Testis (tissue), 3 donors: ENCODE measurements around the gene LRRFIP1. TPM values are rescaled to one million over a fixed set of nuclear protein-coding genes. Genes with fewer than 3 reads are reported as not detected.

Experiments used
- DNase-seq: peaks from one replicate; pipeline ENCODE4 v3.0.0-alpha.2; 2019
- H3K27ac ChIP-seq, 2 donors: fragments of 200-600 bp; sonication (generic); one replicate each; pipeline ENCODE4 v1.5.1; 2019
- H3K27me3 ChIP-seq: fragments of 200-600 bp; sonication (generic); one replicate; pipeline ENCODE4 v1.5.1; 2019
- H3K36me3 ChIP-seq: fragments of 200-600 bp; sonication (generic); one replicate; pipeline ENCODE4 v1.5.1; 2017; ENCODE audit warnings: low read depth; ENCODE audit errors: missing control alignments
- H3K4me1 ChIP-seq: fragments of 200-600 bp; sonication (generic); one replicate; pipeline ENCODE4 v1.5.1; 2019
- H3K4me3 ChIP-seq, 2 donors: fragments of 200-600 bp; sonication (generic); one replicate each; pipeline ENCODE4 v1.5.1; 2017 to 2019
- H3K9me3 ChIP-seq: fragments of 200-600 bp; sonication (generic); one replicate; pipeline ENCODE4 v1.5.1; 2017
- POLR2A ChIP-seq: fragments of 450-650 bp; IDR thresholded peaks from one replicate; pipeline ENCODE4 v1.6.1; 2017; ENCODE audit warnings: antibody characterized with exemption, mild to moderate bottlenecking, moderate library complexity
- WGBS, 2 donors: methylation state at CpG; one replicate each; pipeline ENCODE4 v1.1.5; 2018; 5-methylcytosine and 5-hydroxymethylcytosine counted together
- intact Hi-C: fragments of 100-400 bp; cut with DNase I; formaldehyde crosslinking; loops from one replicate; pipeline ENCODE4 v1.15.1; 2023; ENCODE audit warnings: low total_unique reads
- polyA plus RNA-seq: library from polyadenylated mRNA; stranded (reverse); fragments of 350-450 nt; fragmentation: Illumina TruSeq; extraction: RNeasy Lipid Tissue Mini Kit (QIAGEN cat#74804); gene quantifications from one replicate; pipeline ENCODE4 v1.2.3, GENCODE V29; 2014; ENCODE audit warnings: low read depth, low replicate concordance; ENCODE audit not compliant: insufficient read depth
- total RNA-seq, 2 donors: library from RNA; depleted of rRNA; stranded (reverse); fragments of >200 nt; gene quantifications; one replicate each; pipeline ENCODE4 v1.2.3, GENCODE V29; 2016
- TF ChIP-seq, protein P1 (sequence below), 3 experiments: fragments of 450-650 bp in 2 of 3; fragments of 200-600 bp in 1 of 3; sonication (generic) in 1 of 3; IDR thresholded peaks; one replicate each; pipeline ENCODE4 v1.5.1; 2016 to 2019; ENCODE audit warnings: antibody characterized with exemption in 3 of 3, mild to moderate bottlenecking in 2 of 3, moderate library complexity in 1 of 3

Gene LRRFIP1
- total and polyA plus RNA-seq, 3 donors from 2014 or later = 17.4 to 33.5 (median 25.5) TPM

- H3K9me3 ChIP-seq = no peaks in the 10 kb centered on the region
- peak overlapping the region; percentile 57 to 63 for H3K4me3 ChIP-seq
- no peaks in the 10 kb centered on the region for H3K36me3 ChIP-seq
- TF ChIP-seq, protein P1, sequence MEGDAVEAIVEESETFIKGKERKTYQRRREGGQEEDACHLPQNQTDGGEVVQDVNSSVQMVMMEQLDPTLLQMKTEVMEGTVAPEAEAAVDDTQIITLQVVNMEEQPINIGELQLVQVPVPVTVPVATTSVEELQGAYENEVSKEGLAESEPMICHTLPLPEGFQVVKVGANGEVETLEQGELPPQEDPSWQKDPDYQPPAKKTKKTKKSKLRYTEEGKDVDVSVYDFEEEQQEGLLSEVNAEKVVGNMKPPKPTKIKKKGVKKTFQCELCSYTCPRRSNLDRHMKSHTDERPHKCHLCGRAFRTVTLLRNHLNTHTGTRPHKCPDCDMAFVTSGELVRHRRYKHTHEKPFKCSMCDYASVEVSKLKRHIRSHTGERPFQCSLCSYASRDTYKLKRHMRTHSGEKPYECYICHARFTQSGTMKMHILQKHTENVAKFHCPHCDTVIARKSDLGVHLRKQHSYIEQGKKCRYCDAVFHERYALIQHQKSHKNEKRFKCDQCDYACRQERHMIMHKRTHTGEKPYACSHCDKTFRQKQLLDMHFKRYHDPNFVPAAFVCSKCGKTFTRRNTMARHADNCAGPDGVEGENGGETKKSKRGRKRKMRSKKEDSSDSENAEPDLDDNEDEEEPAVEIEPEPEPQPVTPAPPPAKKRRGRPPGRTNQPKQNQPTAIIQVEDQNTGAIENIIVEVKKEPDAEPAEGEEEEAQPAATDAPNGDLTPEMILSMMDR (IDR thresholded peaks at IDR 0.05) = no peak
- TF ChIP-seq POLR2A = no peak
- WGBS, 2 donors = 74 to 77% methylated on average over 25 to 34 of the region's 34 CpGs
- DNase-seq = peak; percentile 32
- no peaks in the 10 kb centered on the region for H3K27me3 ChIP-seq
- no peaks in the 10 kb centered on the region for H3K4me1 ChIP-seq
- H3K27ac ChIP-seq = peak overlapping the region; percentile 10 to 66
- intact Hi-C loops = no loop called here
Observed at GRCh38 chr2:237799060-237799428, 171.7 kb downstream of the LRRFIP1 start.

- Histone ChIP-seq H3K36me3 (no peaks in the 10 kb centered on the region), H3K27me3 (no peaks in the 10 kb centered on the region), H3K9me3 (no peaks in the 10 kb centered on the region), H3K27ac (no peak overlapping the region), H3K4me3 (no peak overlapping the region), H3K4me1 (no peaks in the 10 kb centered on the region)
- WGBS, 2 donors = 97 to 100% methylated on average over 2 of the region's 2 CpGs
- intact Hi-C loops = no loop called here
- TF ChIP-seq, protein P1 (IDR thresholded peaks at IDR 0.05) = no peak
- no peak for TF ChIP-seq POLR2A
- DNase-seq = no peak
Observed at GRCh38 chr2:237801466-237801865, 174.1 kb downstream of the LRRFIP1 start.

- H3K4me1 ChIP-seq = no peaks in the 10 kb centered on the region
- H3K9me3 ChIP-seq = no peaks in the 10 kb centered on the region
- H3K4me3 ChIP-seq = no peak overlapping the region
- DNase-seq = no peak
- H3K27ac ChIP-seq = no peak overlapping the region
- intact Hi-C loops = no loop called here
- H3K36me3 ChIP-seq = no peaks in the 10 kb centered on the region
- no peak for TF ChIP-seq POLR2A
- TF ChIP-seq, protein P1 (IDR thresholded peaks at IDR 0.05) = no peak
- H3K27me3 ChIP-seq = no peaks in the 10 kb centered on the region
- 33 to 36% methylated on average over 2 of the region's 2 CpGs for WGBS, 2 donors
Observed at GRCh38 chr2:237806334-237806733, 178.9 kb downstream of the LRRFIP1 start.

DNA sequence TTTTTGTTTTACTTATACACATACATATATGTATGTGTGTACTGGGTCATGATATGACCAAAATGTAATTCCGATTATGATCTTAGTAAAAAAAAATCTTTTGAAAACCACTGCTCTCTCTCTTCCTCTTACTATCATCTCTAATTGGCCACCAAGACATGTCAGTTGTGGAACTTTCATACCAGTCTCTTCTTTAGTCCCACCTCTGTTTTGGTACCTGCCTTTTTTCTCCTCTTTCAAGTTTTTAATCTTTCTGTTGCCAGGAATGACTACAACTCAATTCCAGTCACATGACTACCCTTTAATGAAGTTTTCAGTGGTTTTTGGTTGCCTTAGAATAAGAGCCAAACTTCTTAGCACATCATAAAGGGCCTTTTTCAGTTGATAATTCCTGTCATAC, 188.2 kb downstream of the LRRFIP1 start:
- TF ChIP-seq POLR2A = no peak
- TF ChIP-seq, protein P1 (IDR thresholded peaks at IDR 0.05) = no peak
- WGBS, 2 donors = 85 to 90% methylated on average over 1 of the region's 1 CpG
- Histone ChIP-seq H3K4me3 (no peak overlapping the region), H3K27me3 (no peaks in the 10 kb centered on the region), H3K4me1 (no peaks in the 10 kb centered on the region), H3K9me3 (no peaks in the 10 kb centered on the region), H3K27ac (no peak overlapping the region), H3K36me3 (no peaks in the 10 kb centered on the region)
- no peak for DNase-seq
- intact Hi-C loops = no loop called here

DNA sequence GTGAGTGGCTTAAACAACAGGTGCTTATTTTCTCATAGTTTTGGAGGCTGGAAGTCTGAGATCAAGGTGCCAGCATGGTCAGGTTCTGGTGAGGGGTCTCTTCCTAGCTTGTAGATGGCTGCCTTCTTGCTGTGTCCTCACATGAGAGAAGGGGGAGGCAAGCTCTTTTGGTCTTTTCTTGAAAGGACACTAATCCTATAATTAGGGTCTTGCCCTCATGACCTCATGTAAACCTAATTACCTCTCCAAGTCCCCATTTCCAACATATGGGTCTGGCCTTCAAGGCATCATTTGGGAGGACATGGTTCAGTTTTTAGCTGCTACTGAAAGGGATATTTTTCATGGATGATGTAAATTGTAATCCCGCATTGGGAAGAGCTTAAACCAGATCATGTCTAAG, 189.1 kb downstream of the LRRFIP1 start:
- TF ChIP-seq, protein P1 (IDR thresholded peaks at IDR 0.05) = no peak
- TF ChIP-seq POLR2A = no peak

More for the DNA sequence above, 189.1 kb downstream of the LRRFIP1 start:
- Histone ChIP-seq H3K27me3 (no peaks in the 10 kb centered on the region), H3K9me3 (no peaks in the 10 kb centered on the region), H3K27ac (no peak overlapping the region), H3K4me3 (no peak overlapping the region), H3K36me3 (no peaks in the 10 kb centered on the region), H3K4me1 (no peaks in the 10 kb centered on the region)
- intact Hi-C loops = no loop called here
- 95 to 100% methylated on average over 1 of the region's 1 CpG for WGBS, 2 donors
- DNase-seq = no peak
